ENCODE results near the gene ARAP3.

ARAP3 gene

DNA sequence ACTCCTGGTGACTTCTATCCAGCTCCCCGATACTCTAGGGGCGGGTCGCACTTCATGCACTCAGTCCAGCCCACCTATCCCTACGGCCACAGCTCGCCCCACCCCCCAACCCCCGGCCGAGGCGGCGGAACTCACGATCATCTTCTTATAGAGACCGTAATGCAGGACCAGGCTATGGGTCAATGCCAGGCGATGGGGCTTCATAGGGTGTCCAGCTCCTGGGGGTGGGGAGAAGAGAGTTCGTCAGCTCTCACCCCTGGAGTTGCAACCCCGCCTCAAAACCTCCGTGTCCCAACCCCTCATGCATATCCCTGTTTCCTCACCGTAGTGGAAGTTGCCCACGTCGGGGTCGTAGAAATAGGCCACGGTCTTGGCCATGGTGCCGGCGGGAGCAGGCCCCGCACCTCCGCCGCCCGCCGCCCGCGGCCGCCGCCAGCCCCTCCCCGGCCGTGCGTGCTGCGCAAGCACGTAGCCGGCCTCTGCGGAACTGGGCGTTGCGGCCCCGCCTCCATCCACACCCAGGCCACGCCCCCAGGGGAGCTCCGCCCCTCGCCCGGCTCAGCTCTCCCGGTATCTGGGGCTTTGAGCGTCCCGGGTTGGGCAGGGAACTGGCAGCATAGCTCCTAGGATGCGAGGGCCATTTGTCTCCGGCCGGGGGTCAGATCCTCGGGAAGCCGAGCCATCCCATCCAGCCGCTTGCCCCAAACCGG, 45.5 kb downstream of the ARAP3 start, which contains the start of the genes HDAC3 and RELL2:
HDAC3 (minus strand) TSS at position 437 of the 710 bp plus-strand sequence; CDS start at position 378, 59 bp downstream.
RELL2 (plus strand) TSS at position 585 of the 710 bp plus-strand sequence. CDS start 1,229 bp downstream, outside the sequence.
- Histone ChIP-seq H3K27me3 (ENCODE audit: insufficient read depth, low read length) (no peaks in the 10 kb centered on the region), H3K23ac (ENCODE audit: low read length) (no peak within 1 kb of the TSS), H3K14ac (ENCODE audit: low read length) (peak within 1 kb of the TSS; percentile 88), H2BK120ac (ENCODE audit: insufficient read depth, low read length, poor library complexity) (peak within 1 kb of the TSS; percentile 77), H3K4me3 (ENCODE audit: low read depth, low read length) (peak within 1 kb of the TSS; percentile 93), H2AFZ (ENCODE audit: insufficient read depth, low read length, poor library complexity) (peak within 1 kb of the TSS; percentile 95), H2AK5ac (ENCODE audit: low read length) (no peak within 1 kb of the TSS), H4K12ac (ENCODE audit: low read depth, low read length) (peak within 1 kb of the TSS; percentile 82), H3K79me1 (ENCODE audit: low read length) (peaks cover 7% of the 10 kb centered on the region), H3K4ac (ENCODE audit: low read depth, low read length) (peak within 1 kb of the TSS; percentile 84), H3K4me2 (ENCODE audit: low read length) (peak within 1 kb of the TSS; percentile 95), H2BK12ac (ENCODE audit: low read length) (no peak within 1 kb of the TSS), H4K8ac (ENCODE audit: low read depth, low read length) (peak within 1 kb of the TSS; percentile 77), H3K9me3 (ENCODE audit: insufficient read depth, low read depth, low read length) (peaks cover 2% of the 10 kb centered on the region), H3K27ac (ENCODE audit: low read depth, low read length) (peak within 1 kb of the TSS; percentile 16), H3K9ac (ENCODE audit: low read length) (peak within 1 kb of the TSS; percentile 99), H4K91ac (ENCODE audit: low read depth, low read length) (peak within 1 kb of the TSS; percentile 65), H3K18ac (ENCODE audit: low read length) (peak within 1 kb of the TSS; percentile 93), H3K36me3 (ENCODE audit: control insufficient read depth in 1 of 2, insufficient read depth in 2 of 2, low read length in 2 of 2) (peaks cover 7 to 15% of the 10 kb centered on the region in 2 experiments), H3K4me1 (ENCODE audit: control insufficient read depth in 1 of 2, insufficient read depth in 2 of 2, low read length in 2 of 2) (peaks cover 6 to 15% of the 10 kb centered on the region in 2 experiments), H3K79me2 (ENCODE audit: control insufficient read depth, insufficient read depth, low read length, poor library complexity) (peaks cover 6% of the 10 kb centered on the region), H2BK5ac (ENCODE audit: low read depth, low read length, poor library complexity) (peak within 1 kb of the TSS; percentile 39)
- DNase-seq = peak; percentile 94 to 97
- WGBS (ENCODE audit: extremely low coverage, insufficient coverage, insufficient read length) = no CpG with 5 or more reads among the region's 55 CpGs

DNA sequence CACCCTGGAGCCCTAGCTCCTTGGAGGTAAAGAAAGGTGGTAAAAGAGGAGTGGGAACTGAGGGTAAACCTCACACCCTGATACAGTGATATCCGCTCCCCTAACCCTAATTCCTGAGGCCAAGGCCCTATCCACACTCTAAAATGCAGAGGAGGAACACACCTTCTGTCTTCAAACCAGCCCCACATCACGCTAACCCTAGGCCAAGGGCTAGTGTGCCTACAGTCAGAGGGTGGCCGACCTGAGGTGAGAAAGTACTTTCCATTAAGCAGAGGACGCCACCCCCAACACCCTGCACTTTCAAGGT, 46.0 kb downstream of the ARAP3 start:
- Histone ChIP-seq H4K91ac (ENCODE audit: low read depth, low read length) (no peak overlapping the region), H3K4me2 (ENCODE audit: low read length) (peak overlapping the region; percentile 69), H2AFZ (ENCODE audit: insufficient read depth, low read length, poor library complexity) (peak overlapping the region; percentile 20), H3K27me3 (ENCODE audit: insufficient read depth, low read length) (no peaks in the 10 kb centered on the region), H3K23ac (ENCODE audit: low read length) (no peak overlapping the region), H2BK5ac (ENCODE audit: low read depth, low read length, poor library complexity) (no peak overlapping the region), H3K9me3 (ENCODE audit: insufficient read depth, low read depth, low read length) (peaks cover 2% of the 10 kb centered on the region), H3K4me3 (ENCODE audit: low read depth, low read length) (peak overlapping the region; percentile 93), H3K36me3 (ENCODE audit: control insufficient read depth in 1 of 2, insufficient read depth in 2 of 2, low read length in 2 of 2) (peaks cover 7 to 12% of the 10 kb centered on the region in 2 experiments), H2BK120ac (ENCODE audit: insufficient read depth, low read length, poor library complexity) (no peak overlapping the region), H2BK12ac (ENCODE audit: low read length) (no peak overlapping the region), H3K27ac (ENCODE audit: low read depth, low read length) (no peak overlapping the region), H3K79me1 (ENCODE audit: low read length) (peaks cover 7% of the 10 kb centered on the region), H2AK5ac (ENCODE audit: low read length) (no peak overlapping the region), H4K12ac (ENCODE audit: low read depth, low read length) (no peak overlapping the region), H3K79me2 (ENCODE audit: control insufficient read depth, insufficient read depth, low read length, poor library complexity) (peaks cover 6% of the 10 kb centered on the region), H3K9ac (ENCODE audit: low read length) (peak overlapping the region; percentile 99), H3K4me1 (ENCODE audit: control insufficient read depth in 1 of 2, insufficient read depth in 2 of 2, low read length in 2 of 2) (peaks cover 6 to 15% of the 10 kb centered on the region in 2 experiments), H4K8ac (ENCODE audit: low read depth, low read length) (no peak overlapping the region), H3K4ac (ENCODE audit: low read depth, low read length) (peak overlapping the region; percentile 84), H3K14ac (ENCODE audit: low read length) (no peak overlapping the region), H3K18ac (ENCODE audit: low read length) (peak overlapping the region; percentile 93)
- no peak for DNase-seq
- WGBS (ENCODE audit: extremely low coverage, insufficient coverage, insufficient read length) = no CpG with 5 or more reads among the region's 4 CpGs

DNA sequence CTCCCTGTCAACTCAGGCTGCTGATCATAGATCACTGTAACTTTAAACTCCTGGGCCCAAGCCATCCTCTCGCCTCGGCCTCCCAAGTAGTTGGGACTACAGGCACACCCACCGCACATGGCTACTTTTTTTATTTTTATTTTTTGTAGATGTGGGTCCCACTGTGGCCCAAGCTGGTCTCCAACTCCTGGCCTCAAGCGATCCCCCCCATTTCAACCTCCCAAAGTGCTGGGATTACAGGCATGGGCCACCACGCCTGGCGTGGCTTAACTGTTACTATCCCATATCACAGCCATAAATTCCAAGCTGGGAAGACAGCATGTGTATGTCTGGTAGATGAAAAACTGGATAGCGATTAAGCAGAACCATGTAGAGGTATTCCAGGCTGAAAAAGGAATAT, 46.4 kb downstream of the ARAP3 start:
- WGBS (ENCODE audit: extremely low coverage, insufficient coverage, insufficient read length) = no CpG with 5 or more reads among the region's 7 CpGs

DNA sequence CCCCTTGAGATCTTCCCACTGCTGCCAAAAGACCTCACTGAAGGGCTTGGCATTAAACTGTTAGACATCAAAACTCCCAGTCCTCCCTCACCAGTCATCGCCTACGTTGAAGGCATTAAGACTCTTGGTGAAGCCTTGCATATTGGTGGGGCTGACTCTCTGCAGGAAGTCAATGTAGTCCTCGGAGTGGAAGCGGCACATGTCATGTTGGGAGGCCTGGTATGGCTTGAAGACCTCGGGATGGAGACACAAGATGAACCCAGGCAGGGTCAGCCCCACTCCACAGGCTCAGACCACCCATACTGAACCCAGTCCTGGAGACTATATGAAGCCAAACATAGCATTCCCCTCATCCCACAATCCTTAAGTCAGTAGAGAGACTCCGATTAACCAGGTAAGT, 47.3 kb downstream of the ARAP3 start:
- no peak overlapping the region for H3K4me3 ChIP-seq (ENCODE audit: low read depth, low read length)
- H2BK120ac ChIP-seq (ENCODE audit: insufficient read depth, low read length, poor library complexity) = no peak overlapping the region
- H3K9me3 ChIP-seq (ENCODE audit: insufficient read depth, low read depth, low read length) = no peaks in the 10 kb centered on the region
- no peak overlapping the region for H2BK5ac ChIP-seq (ENCODE audit: low read depth, low read length, poor library complexity)
- H3K23ac ChIP-seq (ENCODE audit: low read length) = no peak overlapping the region
- peaks cover 6% of the 10 kb centered on the region for H3K79me2 ChIP-seq (ENCODE audit: control insufficient read depth, insufficient read depth, low read length, poor library complexity)
- no peak overlapping the region for H3K14ac ChIP-seq (ENCODE audit: low read length)
- no peak overlapping the region for H2AK5ac ChIP-seq (ENCODE audit: low read length)
- no peak overlapping the region for H4K8ac ChIP-seq (ENCODE audit: low read depth, low read length)
- H3K4me2 ChIP-seq (ENCODE audit: low read length) = no peak overlapping the region
- no peak overlapping the region for H3K18ac ChIP-seq (ENCODE audit: low read length)
- H3K4me1 ChIP-seq (ENCODE audit: control insufficient read depth in 1 of 2, insufficient read depth in 2 of 2, low read length in 2 of 2) = peaks cover 6 to 15% of the 10 kb centered on the region in 2 experiments
- H3K27me3 ChIP-seq (ENCODE audit: insufficient read depth, low read length) = no peaks in the 10 kb centered on the region
- no peak overlapping the region for H2AFZ ChIP-seq (ENCODE audit: insufficient read depth, low read length, poor library complexity)
- no peak overlapping the region for H3K9ac ChIP-seq (ENCODE audit: low read length)
- no peak overlapping the region for H2BK12ac ChIP-seq (ENCODE audit: low read length)
- no peak overlapping the region for H4K91ac ChIP-seq (ENCODE audit: low read depth, low read length)
- H3K4ac ChIP-seq (ENCODE audit: low read depth, low read length) = peak overlapping the region; percentile 61
- peaks cover 6 to 9% of the 10 kb centered on the region in 2 experiments for H3K36me3 ChIP-seq (ENCODE audit: control insufficient read depth in 1 of 2, insufficient read depth in 2 of 2, low read length in 2 of 2)
- DNase-seq = no peak
- no CpG with 5 or more reads among the region's 6 CpGs for WGBS (ENCODE audit: extremely low coverage, insufficient coverage, insufficient read length)
- H4K12ac ChIP-seq (ENCODE audit: low read depth, low read length) = no peak overlapping the region
- H3K27ac ChIP-seq (ENCODE audit: low read depth, low read length) = no peak overlapping the region
- H3K79me1 ChIP-seq (ENCODE audit: low read length) = peaks cover 7% of the 10 kb centered on the region

More for the DNA sequence above, 46.4 kb downstream of the ARAP3 start:
- DNase-seq = no peak
- H3K4me1 ChIP-seq (ENCODE audit: control insufficient read depth in 1 of 2, insufficient read depth in 2 of 2, low read length in 2 of 2) = peaks cover 6 to 15% of the 10 kb centered on the region in 2 experiments
- no peak overlapping the region for H3K18ac ChIP-seq (ENCODE audit: low read length)
- H4K8ac ChIP-seq (ENCODE audit: low read depth, low read length) = no peak overlapping the region
- no peak overlapping the region for H2AK5ac ChIP-seq (ENCODE audit: low read length)
- H3K23ac ChIP-seq (ENCODE audit: low read length) = no peak overlapping the region
- H3K9me3 ChIP-seq (ENCODE audit: insufficient read depth, low read depth, low read length) = no peaks in the 10 kb centered on the region
- H3K27ac ChIP-seq (ENCODE audit: low read depth, low read length) = no peak overlapping the region
- no peak overlapping the region for H2BK5ac ChIP-seq (ENCODE audit: low read depth, low read length, poor library complexity)
- no peak overlapping the region for H2BK120ac ChIP-seq (ENCODE audit: insufficient read depth, low read length, poor library complexity)
- H3K4me2 ChIP-seq (ENCODE audit: low read length) = peak overlapping the region; percentile 69
- H4K12ac ChIP-seq (ENCODE audit: low read depth, low read length) = no peak overlapping the region
- no peak overlapping the region for H3K14ac ChIP-seq (ENCODE audit: low read length)
- H3K79me2 ChIP-seq (ENCODE audit: control insufficient read depth, insufficient read depth, low read length, poor library complexity) = peaks cover 6% of the 10 kb centered on the region
- H4K91ac ChIP-seq (ENCODE audit: low read depth, low read length) = no peak overlapping the region
- H3K27me3 ChIP-seq (ENCODE audit: insufficient read depth, low read length) = no peaks in the 10 kb centered on the region
- H2BK12ac ChIP-seq (ENCODE audit: low read length) = no peak overlapping the region
- H3K79me1 ChIP-seq (ENCODE audit: low read length) = peaks cover 7% of the 10 kb centered on the region
- H3K4me3 ChIP-seq (ENCODE audit: low read depth, low read length) = no peak overlapping the region
- H2AFZ ChIP-seq (ENCODE audit: insufficient read depth, low read length, poor library complexity) = peak overlapping the region; percentile 20
- no peak overlapping the region for H3K9ac ChIP-seq (ENCODE audit: low read length)
- H3K4ac ChIP-seq (ENCODE audit: low read depth, low read length) = peak overlapping the region; percentile 41
- H3K36me3 ChIP-seq (ENCODE audit: control insufficient read depth in 1 of 2, insufficient read depth in 2 of 2, low read length in 2 of 2) = peaks cover 4 to 8% of the 10 kb centered on the region in 2 experiments

Measured in trophoblast cell (in vitro differentiated cells and primary cell).